Vagina (tissue), 2 donors: ENCODE results near the gene PXYLP1.

Source experiments
- CTCF ChIP-seq, 3 experiments: fragments of 450-650 bp in 2 of 3; fragments of 200-600 bp in 1 of 3; sonication (generic) in 1 of 3; IDR thresholded peaks; one replicate each; pipeline ENCODE4 v1.5.1; 2017 to 2019; ENCODE audit warnings: antibody characterized with exemption in 3 of 3, mild to moderate bottlenecking in 2 of 3, moderate library complexity in 2 of 3
- POLR2AphosphoS5 ChIP-seq, 2 donors: sonication (generic); formaldehyde crosslinking; IDR thresholded peaks; one replicate each; pipeline ENCODE4 v1.9.0; 2017; ENCODE audit warnings: antibody characterized with exemption in 2 of 2, mild to moderate bottlenecking in 2 of 2, low read depth in 1 of 2; ENCODE audit not compliant: insufficient read depth in 1 of 2

- no peak for TF ChIP-seq POLR2AphosphoS5 (IDR thresholded peaks at IDR 0.05; ENCODE audit: insufficient read depth in 1 of 2, low read depth in 1 of 2)
- TF ChIP-seq CTCF (IDR thresholded peaks at IDR 0.05), result no peak
Measured at GRCh38 chr3:141229132-141229531, 2.5 kb upstream of the PXYLP1 start.
